BE2C (cell line): ENCODE results near the gene CDC14B.

ENCODE experiments used
- DNase-seq: peaks from one replicate; pipeline ENCODE4 v3.0.0-alpha.2; 2020
- H3K27me3 ChIP-seq: fragments of 250-450 bp; sonication (Bioruptor Pico); 2 replicates; pipeline ENCODE4 v1.5.1; 2020; ENCODE audit warnings: mild to moderate bottlenecking
- H3K36me3 ChIP-seq: fragments of 250-450 bp; sonication (Bioruptor Pico); 2 replicates; pipeline ENCODE4 v1.5.1; 2020; ENCODE audit warnings: mild to moderate bottlenecking
- H3K4me1 ChIP-seq: fragments of 250-450 bp; sonication (Bioruptor Pico); 2 replicates; pipeline ENCODE4 v1.5.1; 2020
- H3K4me3 ChIP-seq: 2 replicates; pipeline ENCODE4 v1.5.1; 2011; ENCODE audit warnings: low read depth, low read length
- H3K9me3 ChIP-seq: fragments of 250-450 bp; sonication (Bioruptor Pico); 2 replicates; pipeline ENCODE4 v1.5.1; 2020
- TF ChIP-seq, protein P1 (sequence below): IDR thresholded peaks from 2 replicates; pipeline ENCODE4 v1.5.1; 2012; ENCODE audit warnings: mild to moderate bottlenecking, low read depth, low read length

Gene CDC14B

DNA sequence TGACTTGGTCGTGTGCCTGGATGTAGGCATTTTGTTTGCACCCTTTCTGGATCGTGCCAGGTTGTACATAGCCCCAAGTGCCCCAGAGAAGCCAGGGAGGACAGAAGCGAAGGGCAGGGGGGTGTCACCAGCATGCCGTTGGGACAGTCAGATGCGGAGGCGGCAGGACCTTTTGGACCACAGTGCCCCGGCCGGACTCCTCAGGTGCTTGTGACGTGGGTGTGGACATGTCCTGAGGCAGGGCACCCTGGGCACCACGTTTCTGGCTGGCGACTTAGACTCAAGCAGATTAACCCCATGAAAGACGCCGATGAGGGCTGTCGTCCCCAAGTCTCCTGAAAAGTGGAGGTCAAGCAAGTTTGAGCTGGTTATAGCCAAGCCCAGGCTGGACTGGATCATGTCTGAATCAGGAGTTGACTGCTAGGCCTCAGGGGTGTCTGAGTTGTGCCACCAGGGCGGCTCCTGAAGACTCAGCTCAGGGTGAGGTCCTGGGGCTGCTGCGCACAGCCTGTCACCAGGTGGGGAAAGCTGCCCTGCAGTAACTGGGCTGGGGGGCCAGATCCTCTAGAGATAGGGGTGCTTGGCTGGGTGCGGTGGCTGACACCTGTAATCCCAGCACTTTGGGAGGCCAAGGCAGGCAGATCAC, 127.6 kb downstream of the CDC14B start:
- Histone ChIP-seq H3K4me3 (no peak overlapping the region), H3K4me1 (no peaks in the 10 kb centered on the region; the same call in 1 of the 2 replicates), H3K27me3 (no peaks in the 10 kb centered on the region), H3K9me3 (no peaks in the 10 kb centered on the region), H3K36me3 (peaks cover 8% of the 10 kb centered on the region)
- DNase-seq: no peak
- TF ChIP-seq, protein P1, sequence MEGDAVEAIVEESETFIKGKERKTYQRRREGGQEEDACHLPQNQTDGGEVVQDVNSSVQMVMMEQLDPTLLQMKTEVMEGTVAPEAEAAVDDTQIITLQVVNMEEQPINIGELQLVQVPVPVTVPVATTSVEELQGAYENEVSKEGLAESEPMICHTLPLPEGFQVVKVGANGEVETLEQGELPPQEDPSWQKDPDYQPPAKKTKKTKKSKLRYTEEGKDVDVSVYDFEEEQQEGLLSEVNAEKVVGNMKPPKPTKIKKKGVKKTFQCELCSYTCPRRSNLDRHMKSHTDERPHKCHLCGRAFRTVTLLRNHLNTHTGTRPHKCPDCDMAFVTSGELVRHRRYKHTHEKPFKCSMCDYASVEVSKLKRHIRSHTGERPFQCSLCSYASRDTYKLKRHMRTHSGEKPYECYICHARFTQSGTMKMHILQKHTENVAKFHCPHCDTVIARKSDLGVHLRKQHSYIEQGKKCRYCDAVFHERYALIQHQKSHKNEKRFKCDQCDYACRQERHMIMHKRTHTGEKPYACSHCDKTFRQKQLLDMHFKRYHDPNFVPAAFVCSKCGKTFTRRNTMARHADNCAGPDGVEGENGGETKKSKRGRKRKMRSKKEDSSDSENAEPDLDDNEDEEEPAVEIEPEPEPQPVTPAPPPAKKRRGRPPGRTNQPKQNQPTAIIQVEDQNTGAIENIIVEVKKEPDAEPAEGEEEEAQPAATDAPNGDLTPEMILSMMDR: no peak

DNA sequence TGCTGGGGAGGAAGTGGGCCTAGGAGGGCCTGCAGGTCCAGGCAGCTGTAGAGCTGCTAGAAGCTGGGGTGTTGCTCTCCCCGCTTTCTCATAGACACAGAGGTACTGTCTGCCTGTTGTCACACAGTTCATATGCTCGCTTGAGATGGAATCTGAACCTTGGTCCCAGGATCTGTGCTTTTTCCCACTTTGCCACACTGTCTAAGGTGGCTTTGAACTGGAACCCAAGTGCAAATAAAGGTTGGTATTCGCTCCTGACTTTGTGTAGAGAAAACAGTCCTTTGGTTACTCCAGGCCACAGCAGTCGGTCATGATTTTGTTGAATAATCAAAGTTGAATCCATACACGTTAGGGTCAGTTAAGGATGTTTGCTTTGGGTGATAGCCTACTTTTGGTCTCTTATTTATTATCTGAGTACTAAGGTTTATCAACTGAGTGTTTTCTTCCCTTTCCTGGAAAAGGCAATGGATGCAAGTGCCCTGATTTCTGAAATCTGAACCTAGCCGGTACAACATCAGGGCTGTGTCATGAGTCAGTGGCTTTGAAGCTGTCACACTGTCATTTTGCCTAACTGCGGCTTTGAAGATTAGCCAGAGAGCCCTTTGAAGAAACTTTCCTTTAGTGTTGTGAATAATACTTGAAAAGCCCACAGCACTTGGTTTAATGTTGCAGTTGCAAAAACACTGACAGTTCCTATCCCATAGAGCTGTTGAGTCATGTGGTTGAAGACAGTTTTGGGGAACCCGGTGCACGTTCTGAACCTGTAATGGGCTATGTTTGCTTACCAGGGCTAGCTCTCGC, 128.4 kb downstream of the CDC14B start:
- TF ChIP-seq, protein P1: no peak
- Histone ChIP-seq H3K27me3 (no peaks in the 10 kb centered on the region), H3K4me3 (no peak overlapping the region), H3K9me3 (no peaks in the 10 kb centered on the region), H3K36me3 (peaks cover 8% of the 10 kb centered on the region), H3K4me1 (peaks cover 6% of the 10 kb centered on the region; the same call in 1 of the 2 replicates)
- DNase-seq: no peak

DNA sequence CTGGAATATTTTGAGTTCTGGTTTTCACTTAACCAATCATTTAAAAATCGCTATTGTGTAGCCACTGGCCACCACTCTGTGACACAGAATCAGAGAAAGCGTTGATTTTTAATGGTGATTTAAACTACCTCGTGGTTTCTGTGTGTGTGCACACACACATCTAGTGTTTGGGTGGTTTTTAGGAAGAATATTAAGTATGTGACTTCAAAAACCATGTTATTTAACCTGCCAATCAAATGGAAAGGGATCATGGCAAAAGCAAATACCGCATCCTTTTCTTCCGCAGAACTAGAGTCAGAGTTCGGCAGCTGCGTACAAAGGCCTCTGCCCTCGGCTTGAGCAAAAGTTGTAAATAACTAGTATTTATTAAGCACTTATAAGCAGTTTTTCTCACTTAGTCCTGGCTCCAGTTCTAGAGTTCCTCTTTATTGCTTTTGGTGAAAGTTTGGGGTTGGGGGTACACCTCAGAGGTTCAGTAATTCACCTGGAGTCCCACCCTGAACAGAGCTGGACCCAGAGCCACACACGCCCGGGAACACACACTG, 129.0 kb downstream of the CDC14B start:
- TF ChIP-seq, protein P1: no peak
- H3K36me3 ChIP-seq: peaks cover 8% of the 10 kb centered on the region

DNA sequence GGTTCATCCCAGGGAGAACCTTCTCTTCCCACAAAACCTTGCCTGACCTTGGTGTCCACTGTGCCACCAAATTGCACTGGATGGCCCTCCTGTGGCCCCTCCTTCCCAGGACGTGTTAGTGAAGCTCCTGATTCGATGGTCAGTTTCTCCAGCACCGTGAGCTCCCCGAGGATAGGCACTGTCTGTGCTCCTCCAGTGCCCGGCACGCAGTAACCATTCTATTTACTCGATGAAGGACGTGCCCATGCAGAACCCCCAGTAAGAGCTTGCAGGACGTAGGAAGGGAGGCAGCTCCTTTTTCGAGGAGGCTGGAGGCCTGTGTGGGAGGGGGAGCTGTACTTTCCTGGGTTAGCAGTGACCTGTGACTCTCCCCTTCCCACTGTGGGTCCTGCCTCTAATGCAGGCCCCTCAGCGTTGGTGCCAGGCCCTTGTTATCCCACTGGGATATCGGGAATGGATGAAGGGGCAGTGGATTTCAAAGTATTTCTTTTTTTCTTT, 130.1 kb downstream of the CDC14B start:
- no peak for DNase-seq
- peaks cover 6% of the 10 kb centered on the region; the same call in 1 of the 2 replicates for H3K4me1 ChIP-seq
- H3K27me3 ChIP-seq: no peaks in the 10 kb centered on the region
- TF ChIP-seq, protein P1: no peak
- H3K36me3 ChIP-seq: peaks cover 8% of the 10 kb centered on the region
- no peaks in the 10 kb centered on the region for H3K9me3 ChIP-seq
- no peak overlapping the region for H3K4me3 ChIP-seq

More for the DNA sequence above, 129.0 kb downstream of the CDC14B start:
- Histone ChIP-seq H3K4me3 (no peak overlapping the region), H3K27me3 (no peaks in the 10 kb centered on the region), H3K9me3 (no peaks in the 10 kb centered on the region), H3K4me1 (peaks cover 6% of the 10 kb centered on the region; the same call in 1 of the 2 replicates)
- DNase-seq: no peak

DNA sequence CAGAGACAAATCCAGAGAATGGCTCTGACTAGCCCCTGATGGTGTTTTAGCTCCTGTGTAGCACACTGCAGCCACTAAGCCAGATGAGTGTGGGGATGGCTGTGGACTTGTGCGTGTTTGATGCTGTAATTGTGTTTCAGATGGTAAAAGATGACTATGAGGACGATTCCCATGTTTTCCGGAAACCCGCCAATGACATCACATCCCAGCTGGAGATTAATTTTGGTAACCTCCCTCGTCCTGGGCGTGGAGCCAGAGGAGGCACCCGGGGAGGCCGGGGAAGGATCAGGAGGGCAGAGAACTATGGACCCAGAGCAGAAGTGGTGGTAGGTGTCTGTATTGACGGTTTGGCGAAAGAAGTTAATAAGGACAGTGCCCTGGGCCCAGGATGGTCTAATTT, 131.7 kb downstream of the CDC14B start:
- Histone ChIP-seq H3K9me3 (no peaks in the 10 kb centered on the region), H3K27me3 (no peaks in the 10 kb centered on the region), H3K36me3 (peaks cover 8% of the 10 kb centered on the region), H3K4me1 (peaks cover 6% of the 10 kb centered on the region; the same call in 1 of the 2 replicates), H3K4me3 (no peak overlapping the region)
- TF ChIP-seq, protein P1: no peak
- no peak for DNase-seq
